Mucosa of rectum (tissue), 2 donors: ENCODE data around the gene MEA1.

Experiments
- H3K27ac ChIP-seq, 2 donors: one replicate each; pipeline ENCODE4 v1.7.0; 2013; ENCODE audit warnings: inconsistent platforms in 2 of 2, low read depth in 2 of 2, low read length in 2 of 2
- H3K27me3 ChIP-seq, 2 donors: one replicate each; pipeline ENCODE4 v1.7.0; 2013; ENCODE audit warnings: low read length in 2 of 2; ENCODE audit not compliant: control insufficient read depth in 2 of 2, insufficient read depth in 2 of 2
- H3K36me3 ChIP-seq, 2 donors: one replicate each; pipeline ENCODE4 v1.7.0; 2013; ENCODE audit warnings: low read length in 2 of 2; ENCODE audit not compliant: control insufficient read depth in 2 of 2, insufficient read depth in 2 of 2
- H3K4me1 ChIP-seq, 2 donors: one replicate each; pipeline ENCODE4 v1.7.0; 2013; ENCODE audit warnings: low read length in 2 of 2, mild to moderate bottlenecking in 1 of 2; ENCODE audit not compliant: control insufficient read depth in 2 of 2, insufficient read depth in 2 of 2
- H3K4me3 ChIP-seq, 2 donors: one replicate each; pipeline ENCODE4 v1.7.0; 2013; ENCODE audit warnings: low read length in 2 of 2
- H3K9ac ChIP-seq, 2 donors: one replicate each; pipeline ENCODE4 v1.7.0; 2013; ENCODE audit warnings: low read length in 2 of 2, low read depth in 1 of 2, mild to moderate bottlenecking in 1 of 2
- H3K9me3 ChIP-seq, 2 donors: one replicate each; pipeline ENCODE4 v1.7.0; 2013; ENCODE audit warnings: low read length in 2 of 2; ENCODE audit not compliant: control insufficient read depth in 2 of 2
- donor health status: healthy.
- donor health status: Normal muscosa, but diverticular disease.

The MEA1 gene

DNA sequence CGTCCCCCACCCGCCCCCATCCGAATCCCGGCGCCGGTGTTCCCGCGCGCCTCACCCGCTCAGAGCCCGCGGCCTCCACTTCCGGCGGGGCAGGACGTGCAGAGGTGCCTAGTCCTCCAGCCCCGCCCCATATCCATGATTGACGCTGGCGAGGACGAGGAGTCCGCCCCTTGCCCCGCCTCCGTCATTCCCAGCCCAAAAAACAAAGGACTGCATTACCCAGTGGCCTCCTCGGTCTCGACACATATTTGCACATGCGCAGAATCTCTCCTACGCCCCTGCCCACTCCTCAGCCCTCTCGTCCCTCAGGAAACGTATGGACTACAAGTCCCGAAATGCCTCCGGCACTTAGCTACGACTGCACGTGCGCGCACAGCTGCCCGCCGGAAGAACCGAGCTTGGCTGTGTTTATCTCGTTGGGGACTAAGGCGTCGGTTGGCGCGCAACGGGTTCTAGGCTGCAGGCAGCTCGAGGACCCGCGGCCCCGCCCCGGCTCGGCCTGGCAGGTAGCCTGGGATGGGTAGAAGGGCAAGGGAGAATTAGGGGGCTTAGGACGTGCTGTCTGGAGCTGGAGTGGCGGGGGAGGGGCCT lies at the start of gene MEA1, which contains the start of gene KLHDC3:
Gene MEA1 (minus strand): TSS at position 104 of the 591 bp plus-strand sequence. CDS start 133 bp downstream, outside the sequence.
Gene KLHDC3 (plus strand): TSS at position 407 of the 591 bp plus-strand sequence. CDS start 2,944 bp downstream, outside the sequence.
- H3K27ac ChIP-seq: peak within 1 kb of the TSS; percentile 53 to 67
- H3K9me3 ChIP-seq: no peaks in the 10 kb centered on the region
- H3K9ac ChIP-seq: peak within 1 kb of the TSS; percentile 54 to 76
- H3K4me3 ChIP-seq: peak within 1 kb of the TSS; percentile 88 to 93
- H3K4me1 ChIP-seq: peaks cover 25 to 27% of the 10 kb centered on the region in 2 donors
- H3K36me3 ChIP-seq: peaks cover 42 to 49% of the 10 kb centered on the region in 2 donors
- H3K27me3 ChIP-seq: no peaks in the 10 kb centered on the region

DNA sequence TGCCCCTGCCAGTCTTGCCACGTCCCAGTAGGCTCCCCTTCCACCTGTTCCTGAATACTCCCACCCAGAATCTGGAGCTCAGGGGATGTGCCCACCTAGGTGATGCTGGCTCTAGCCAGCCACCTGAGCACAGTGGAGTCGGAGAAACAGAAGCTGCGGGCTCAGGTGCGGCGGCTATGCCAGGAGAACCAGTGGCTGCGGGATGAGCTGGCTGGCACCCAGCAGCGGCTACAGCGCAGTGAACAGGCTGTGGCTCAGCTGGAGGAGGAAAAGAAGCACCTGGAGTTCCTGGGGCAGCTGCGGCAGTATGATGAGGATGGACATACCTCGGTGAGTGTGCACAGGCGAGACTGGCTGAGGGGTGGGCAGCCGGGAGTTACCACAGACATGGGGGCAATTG lies 49.1 kb upstream of the MEA1 start:
- H3K4me3 ChIP-seq: no peak overlapping the region
- H3K9me3 ChIP-seq: no peaks in the 10 kb centered on the region
- peaks cover 18 to 32% of the 10 kb centered on the region in 2 donors for H3K4me1 ChIP-seq
- H3K9ac ChIP-seq: no peak overlapping the region
- H3K27me3 ChIP-seq: no peaks in the 10 kb centered on the region
- H3K27ac ChIP-seq: no peak overlapping the region
- peaks cover 33 to 34% of the 10 kb centered on the region in 2 donors for H3K36me3 ChIP-seq

DNA sequence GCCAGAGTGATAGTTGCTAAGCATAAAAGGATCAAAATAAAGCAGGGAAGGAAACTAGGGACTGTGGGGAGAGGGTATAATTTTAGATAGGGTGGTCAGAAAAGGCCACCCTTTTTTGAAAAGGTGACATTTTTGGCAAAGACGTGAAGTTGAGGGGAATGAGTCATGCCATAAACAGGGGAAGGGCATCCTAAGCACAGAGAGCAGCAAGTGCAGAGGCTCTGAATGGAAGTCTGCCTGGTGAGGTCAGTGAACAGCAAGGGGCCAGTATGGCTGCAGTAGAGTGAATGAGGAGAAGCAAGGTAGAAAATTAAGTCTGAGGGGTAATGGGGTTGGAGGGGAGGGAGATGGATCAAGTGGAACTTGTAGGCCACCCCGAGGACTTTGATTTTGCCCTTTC lies 48.1 kb upstream of the MEA1 start:
- Histone ChIP-seq H3K27me3 (no peaks in the 10 kb centered on the region), H3K4me3 (peak overlapping the region; percentile 94 to 99), H3K9ac (no peak overlapping the region), H3K36me3 (peaks cover 33 to 35% of the 10 kb centered on the region in 2 donors), H3K27ac (peak overlapping the region; percentile 84 to 99), H3K9me3 (no peaks in the 10 kb centered on the region), H3K4me1 (peaks cover 18 to 32% of the 10 kb centered on the region in 2 donors)

DNA sequence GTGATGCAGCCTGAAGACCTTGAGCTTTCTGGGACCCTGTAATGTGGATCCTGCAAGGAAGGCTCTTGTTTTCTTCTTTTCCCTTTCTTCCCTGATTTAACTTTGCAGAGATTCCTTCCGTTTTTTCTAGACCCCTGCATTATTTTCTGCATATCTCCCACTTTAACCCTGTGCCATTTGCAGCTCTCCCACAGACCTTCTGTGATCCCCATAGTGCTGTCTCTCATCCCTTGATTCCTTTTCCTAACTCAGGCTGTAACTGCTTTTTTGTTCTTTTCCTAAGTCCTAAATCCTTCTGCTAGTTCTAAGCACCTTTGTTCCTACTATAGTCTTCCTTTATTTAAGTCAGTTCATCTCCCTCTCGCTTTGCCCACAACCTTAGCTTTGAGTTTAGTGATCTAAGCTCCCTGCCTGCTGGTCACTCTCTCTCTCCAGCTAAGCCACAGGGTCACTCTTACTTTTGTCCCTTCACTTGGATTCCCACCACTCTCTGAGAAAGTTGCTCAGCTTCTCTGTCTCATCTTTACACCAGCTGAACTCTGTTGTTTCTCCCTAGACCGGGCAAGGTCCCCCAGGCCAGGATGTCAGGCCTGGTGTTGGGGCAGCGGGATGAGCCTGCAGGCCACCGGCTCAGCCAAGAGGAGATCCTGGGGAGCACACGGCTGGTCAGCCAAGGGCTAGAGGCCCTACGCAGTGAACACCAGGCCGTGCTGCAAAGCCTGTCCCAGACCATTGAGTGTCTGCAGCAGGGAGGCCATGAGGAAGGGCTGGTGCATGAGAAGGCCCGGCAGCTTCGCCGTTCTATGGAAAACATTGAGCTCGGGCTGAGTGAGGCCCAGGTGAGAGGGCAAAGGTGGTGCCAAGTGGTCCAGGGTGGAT lies 47.2 kb upstream of the MEA1 start:
- H3K36me3 ChIP-seq: peaks cover 29 to 30% of the 10 kb centered on the region in 2 donors
- H3K9ac ChIP-seq: peak overlapping the region; percentile 72 to 93
- H3K27ac ChIP-seq: peak overlapping the region; percentile 84 to 99
- H3K9me3 ChIP-seq: no peaks in the 10 kb centered on the region
- H3K27me3 ChIP-seq: no peaks in the 10 kb centered on the region
- H3K4me1 ChIP-seq: peaks cover 18 to 32% of the 10 kb centered on the region in 2 donors
- peak overlapping the region; percentile 94 to 99 for H3K4me3 ChIP-seq

DNA sequence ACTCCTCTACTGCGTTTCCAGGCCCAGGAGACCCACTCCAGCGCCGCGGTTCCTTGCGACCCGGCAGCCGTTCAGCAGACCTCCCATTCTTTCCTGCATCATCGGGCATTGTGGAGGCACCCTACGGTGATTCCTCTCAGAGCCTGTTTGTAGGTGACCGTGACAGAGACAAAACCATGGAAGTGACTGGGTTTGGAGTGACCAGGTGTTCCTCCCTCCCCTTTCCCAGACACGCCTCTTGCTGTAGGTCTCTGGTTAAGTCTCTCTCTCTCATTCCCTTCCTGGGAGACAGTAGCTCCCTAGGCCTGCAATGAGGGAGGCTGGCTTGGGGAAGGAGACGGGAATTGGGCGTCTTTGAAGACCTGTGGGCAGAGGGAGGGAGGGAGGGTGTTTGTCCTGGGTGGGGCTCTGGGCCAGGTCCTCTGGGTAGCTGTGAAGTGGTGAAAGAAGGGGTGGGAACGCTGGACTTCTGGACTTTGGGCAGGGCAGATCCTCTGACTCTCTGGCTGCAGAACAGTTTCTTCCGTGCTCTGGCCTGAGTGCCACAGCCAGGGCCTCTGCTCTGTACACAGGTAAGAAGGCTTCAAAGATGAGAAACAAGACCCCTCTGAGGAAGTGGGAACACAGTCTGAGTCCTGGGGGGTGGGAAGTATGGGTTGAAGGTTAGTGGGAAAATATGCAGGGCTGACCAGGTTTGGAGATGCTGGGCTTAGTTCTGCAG lies 46.4 kb upstream of the MEA1 start:
- H3K4me3 ChIP-seq: peak overlapping the region; percentile 94 to 99
- peak overlapping the region; percentile 72 to 93 for H3K9ac ChIP-seq
- peaks cover 31 to 33% of the 10 kb centered on the region in 2 donors for H3K36me3 ChIP-seq
- peak overlapping the region; percentile 92 to 99 for H3K27ac ChIP-seq
- H3K27me3 ChIP-seq: no peaks in the 10 kb centered on the region
- H3K9me3 ChIP-seq: no peaks in the 10 kb centered on the region
- peaks cover 18 to 32% of the 10 kb centered on the region in 2 donors for H3K4me1 ChIP-seq

DNA sequence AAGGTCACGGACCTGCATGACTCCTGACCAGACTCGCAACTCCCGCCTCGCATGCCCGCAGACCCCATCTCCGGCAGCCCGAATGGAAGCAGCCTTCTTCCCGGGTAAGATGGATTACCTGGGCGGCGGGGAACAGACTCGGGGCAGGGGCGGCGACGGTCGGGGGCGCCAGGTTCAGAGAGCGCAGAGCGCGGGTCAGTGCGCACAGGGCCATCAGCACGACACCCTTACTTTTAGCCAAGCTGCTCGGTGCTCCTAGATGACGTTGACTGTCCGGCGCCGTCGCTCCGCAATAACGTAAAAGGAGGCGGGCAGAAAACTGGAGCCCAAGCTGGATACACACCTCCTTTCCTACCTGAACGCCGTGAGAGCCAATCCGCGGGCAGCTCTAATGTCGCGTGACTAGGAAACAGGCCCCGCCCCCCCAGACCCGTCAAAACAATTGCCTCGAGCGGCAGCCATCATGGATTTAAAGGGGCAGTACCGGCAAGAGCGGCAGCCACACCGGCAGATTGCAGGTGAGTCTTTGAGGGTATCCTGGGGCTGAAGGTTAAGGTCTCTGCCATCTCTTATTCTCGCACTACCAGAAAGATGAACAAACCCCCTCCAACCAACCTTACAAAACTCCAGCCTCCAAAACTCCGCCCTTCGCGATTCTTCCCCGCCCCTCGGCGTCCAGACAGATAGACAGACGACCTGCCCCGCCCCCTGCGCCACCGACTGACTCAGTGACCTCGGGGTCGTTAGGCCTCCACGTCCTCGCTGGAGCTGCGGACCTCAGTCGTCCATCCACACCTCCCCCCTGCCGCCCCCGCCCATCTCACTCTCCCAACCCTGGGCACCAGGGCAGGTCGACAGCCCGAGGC lies 45.7 kb upstream of the MEA1 start, which contains the start of the genes KLC4 and MRPL2:
Gene KLC4 (plus strand): TSS at position 464 of the 866 bp plus-strand sequence. CDS start 1,705 bp downstream, outside the sequence.
Gene MRPL2 (minus strand): TSS at position 267 of the 866 bp plus-strand sequence. CDS start 53 bp downstream, at position 214.
- Histone ChIP-seq H3K4me3 (peak within 1 kb of the TSS; percentile 94 to 99), H3K27ac (peak within 1 kb of the TSS; percentile 92 to 99), H3K27me3 (no peaks in the 10 kb centered on the region), H3K4me1 (peaks cover 18 to 32% of the 10 kb centered on the region in 2 donors), H3K9me3 (no peaks in the 10 kb centered on the region), H3K9ac (peak within 1 kb of the TSS; percentile 93 to 99), H3K36me3 (peaks cover 28 to 29% of the 10 kb centered on the region in 2 donors)

DNA sequence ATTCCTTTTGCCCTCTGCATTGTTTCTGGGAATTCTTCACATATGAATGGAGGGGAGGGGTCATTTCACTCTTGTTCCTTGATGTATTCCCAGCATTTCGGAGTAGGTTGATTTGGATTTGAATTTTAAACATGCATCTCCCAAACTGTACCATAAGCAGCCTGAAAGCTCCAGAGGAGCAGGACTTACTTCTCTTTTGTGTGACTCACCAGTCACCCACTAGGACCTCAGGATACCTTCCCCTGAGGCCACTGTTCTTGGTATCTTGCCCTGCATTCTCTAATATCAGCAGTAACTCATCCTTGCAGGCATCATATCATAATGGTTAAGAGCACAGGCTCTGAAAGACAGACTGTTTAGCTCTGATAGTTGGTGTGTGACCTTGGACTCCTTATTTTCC lies 44.8 kb upstream of the MEA1 start:
- peak overlapping the region in 1 of 2 donors; percentile 92 for H3K27ac ChIP-seq
- peak overlapping the region; percentile 94 to 99 for H3K4me3 ChIP-seq
- H3K36me3 ChIP-seq: peaks cover 23 to 29% of the 10 kb centered on the region in 2 donors

DNA sequence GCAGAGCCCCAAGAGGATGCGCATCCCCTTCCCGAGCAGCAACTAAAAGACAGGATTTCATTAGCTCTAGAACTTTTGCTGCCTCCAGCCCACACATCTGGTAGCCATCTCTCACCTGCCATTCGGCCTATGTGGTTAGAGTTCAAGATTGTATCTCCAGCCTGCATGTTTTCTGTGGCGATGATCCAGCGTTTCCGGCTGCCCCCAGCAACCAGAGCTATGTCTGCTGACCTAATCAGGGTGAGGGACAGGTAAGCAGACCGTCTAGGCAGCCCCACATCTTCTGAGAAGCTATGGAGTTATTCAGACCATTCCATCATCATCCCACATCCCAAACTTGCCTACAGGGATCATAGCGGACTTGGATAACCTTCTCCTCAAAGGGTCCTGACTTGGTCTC lies 42.2 kb upstream of the MEA1 start:
- no peak overlapping the region for H3K4me3 ChIP-seq
- no peaks in the 10 kb centered on the region for H3K27me3 ChIP-seq
- no peak overlapping the region for H3K27ac ChIP-seq
- no peaks in the 10 kb centered on the region for H3K9me3 ChIP-seq
- no peak overlapping the region for H3K9ac ChIP-seq
- H3K4me1 ChIP-seq: peaks cover 17 to 37% of the 10 kb centered on the region in 2 donors
- peaks cover 18 to 20% of the 10 kb centered on the region in 2 donors for H3K36me3 ChIP-seq

More for the DNA sequence above, 44.8 kb upstream of the MEA1 start:
- H3K9ac ChIP-seq: peak overlapping the region; percentile 85 to 99
- H3K4me1 ChIP-seq: peaks cover 22 to 37% of the 10 kb centered on the region in 2 donors
- H3K9me3 ChIP-seq: no peaks in the 10 kb centered on the region
- no peaks in the 10 kb centered on the region for H3K27me3 ChIP-seq
